HepG2 (cell line): Measurements from ENCODE around the gene MMP24OS. TPM values are rescaled to one million over a fixed set of nuclear protein-coding genes. Genes with fewer than 3 reads are reported as not detected.

ENCODE experiments used
- CEBPB ChIP-seq: IDR thresholded peaks from 2 replicates; pipeline ENCODE4 v1.6.1; 2011; ENCODE audit warnings: low read depth, low read length, improper control_type of control experiment, borderline replicate concordance
- FIP1L1 ChIP-seq: fragments of 200-400 bp; formaldehyde crosslinking; IDR thresholded peaks from 2 replicates; pipeline ENCODE4 v1.6.1; 2018; ENCODE audit warnings: low read depth, mild to moderate bottlenecking, low read length, moderate library complexity, borderline replicate concordance; ENCODE audit not compliant: insufficient read depth
- FOXM1 ChIP-seq: sonication (generic); formaldehyde crosslinking; IDR thresholded peaks from 2 replicates; pipeline ENCODE4 v1.5.0; 2020; ENCODE audit warnings: missing genetic modification reagents
- HDAC2 ChIP-seq: sonication (generic); formaldehyde crosslinking; IDR thresholded peaks from 2 replicates; pipeline ENCODE4 v1.4.0; 2020; ENCODE audit warnings: missing genetic modification reagents
- HMG20A ChIP-seq: IDR thresholded peaks from 2 replicates; pipeline ENCODE4 v1.6.1; 2016; ENCODE audit warnings: borderline replicate concordance
- HMGXB4 ChIP-seq, 2 experiments: sonication (generic) in 1 of 2; formaldehyde crosslinking in 1 of 2; IDR thresholded peaks; 2 replicates each; pipeline versions ENCODE4 v1.4.0 to v1.6.1; 2018 to 2020; ENCODE audit warnings: missing genetic modification reagents in 2 of 2, borderline replicate concordance in 1 of 2, low read depth in 1 of 2, mild to moderate bottlenecking in 1 of 2, missing biosample characterization in 1 of 2
- HNRNPLL ChIP-seq: fragments of 200-400 bp; formaldehyde crosslinking; IDR thresholded peaks from 2 replicates; pipeline ENCODE4 v1.6.1; 2017; ENCODE audit warnings: mild to moderate bottlenecking, low read depth, low read length; ENCODE audit not compliant: poor library complexity, severe bottlenecking
- HOXA5 ChIP-seq: sonication (generic); formaldehyde crosslinking; IDR thresholded peaks from 2 replicates; pipeline ENCODE4 v1.4.0; 2020; ENCODE audit warnings: missing genetic modification reagents
- KDM5B ChIP-seq: sonication (generic); formaldehyde crosslinking; IDR thresholded peaks from 2 replicates; pipeline ENCODE4 v1.4.0; 2020; ENCODE audit warnings: missing genetic modification reagents, mild to moderate bottlenecking, borderline replicate concordance
- NCOA1 ChIP-seq: sonication (generic); formaldehyde crosslinking; IDR thresholded peaks from 2 replicates; pipeline ENCODE4 v1.9.0; 2021; ENCODE audit warnings: missing genetic modification reagents
- PLSCR1 ChIP-seq: sonication (generic); formaldehyde crosslinking; IDR thresholded peaks from 2 replicates; pipeline ENCODE4 v1.5.0; 2020; ENCODE audit warnings: missing genetic modification reagents, mild to moderate bottlenecking, borderline replicate concordance
- POGZ ChIP-seq: sonication (generic); formaldehyde crosslinking; IDR thresholded peaks from 2 replicates; pipeline ENCODE4 v1.4.0; 2020; ENCODE audit warnings: mild to moderate bottlenecking, missing genetic modification reagents
- PTBP1 ChIP-seq: fragments of 200-400 bp; formaldehyde crosslinking; IDR thresholded peaks from 2 replicates; pipeline ENCODE4 v1.6.1; 2018; ENCODE audit warnings: low read length, low read depth; ENCODE audit not compliant: poor library complexity, severe bottlenecking
- RNF2 ChIP-seq: fragments of 450-650 bp; conservative IDR thresholded peaks from 2 replicates; pipeline ENCODE4 v1.6.1; 2016; ENCODE audit warnings: low read depth
- TBX3 ChIP-seq: fragments of 450-650 bp; IDR thresholded peaks from 2 replicates; pipeline ENCODE4 v1.6.1; 2017; ENCODE audit warnings: antibody characterized with exemption, mild to moderate bottlenecking, inconsistent platforms, borderline replicate concordance
- THAP11 ChIP-seq: IDR thresholded peaks from 2 replicates; pipeline ENCODE4 v1.6.1; 2016; ENCODE audit warnings: missing biosample characterization, missing genetic modification reagents
- ZBTB1 ChIP-seq: sonication (generic); formaldehyde crosslinking; IDR thresholded peaks from 2 replicates; pipeline ENCODE4 v1.4.0; 2020; ENCODE audit warnings: missing genetic modification reagents, borderline replicate concordance
- ZNF3 ChIP-seq: IDR thresholded peaks from 2 replicates; pipeline ENCODE4 v1.7.0; 2017; ENCODE audit warnings: inconsistent platforms
- ZNF382 ChIP-seq: sonication (generic); formaldehyde crosslinking; IDR thresholded peaks from 2 replicates; pipeline ENCODE4 v1.5.0; 2020; ENCODE audit warnings: missing genetic modification reagents, mild to moderate bottlenecking, borderline replicate concordance
- ZNF552 ChIP-seq: sonication (generic); formaldehyde crosslinking; IDR thresholded peaks from 2 replicates; pipeline ENCODE4 v1.9.0; 2022; ENCODE audit warnings: missing genetic modification reagents, mild to moderate bottlenecking, borderline replicate concordance
- ZNF883 ChIP-seq: sonication (generic); formaldehyde crosslinking; IDR thresholded peaks from 2 replicates; pipeline ENCODE4 v1.5.1; 2020; ENCODE audit warnings: mild to moderate bottlenecking, missing genetic modification reagents; ENCODE audit errors: not compliant biosample characterization
- ZSCAN12 ChIP-seq: sonication (generic); formaldehyde crosslinking; IDR thresholded peaks from 2 replicates; pipeline ENCODE4 v1.9.0; 2021; ENCODE audit warnings: mild to moderate bottlenecking, missing genetic modification reagents
- polyA plus RNA-seq, 8 experiments: library from polyadenylated mRNA; depleted of rRNA in 3 of 8; stranded (reverse) in 7 of 8; unstranded in 1 of 8; fragments of >200 nt; fragmentation: Illumina TruSeq in 4 of 8; extraction: Trizol in 4 of 8; gene quantifications; 2 replicates each; pipeline versions ENCODE4 v1.2.1 to v1.2.3, GENCODE V29; 2011 to 2016; ENCODE audit warnings: low read depth in 4 of 8, missing spikeins in 1 of 8, mixed read lengths in 1 of 8; ENCODE audit not compliant: insufficient read depth in 1 of 8
- total RNA-seq, 5 experiments: library from RNA; depleted of rRNA; stranded (reverse); fragments of >200 nt; fragmentation: Illumina TruSeq; extraction: Trizol; gene quantifications; 2 replicates each; pipeline ENCODE4 v1.2.3, GENCODE V29; 2016; ENCODE audit warnings: low read depth in 1 of 5
- TF ChIP-seq, protein P1 (sequence below): sonication (generic); formaldehyde crosslinking; IDR thresholded peaks from 2 replicates; pipeline ENCODE4 v1.5.0; 2020; ENCODE audit warnings: missing genetic modification reagents
- TF ChIP-seq, protein P2 (sequence below): sonication (generic); formaldehyde crosslinking; IDR thresholded peaks from 2 replicates; pipeline ENCODE4 v1.5.1; 2020; ENCODE audit warnings: missing genetic modification reagents, mild to moderate bottlenecking, borderline replicate concordance

Gene MMP24OS
- total and polyA plus RNA-seq, 2 of the 13 experiments (the other 11 are each of a cell fraction or from before 2014, with no cell fraction given) = 6.0 to 8.5 TPM

GRCh38 chr20:35284267-35284991 is 6.5 kb upstream of the MMP24OS start, which contains the start of gene EIF6 (continued):
- TF ChIP-seq HMGXB4 (CRISPR knock-in tag; IDR thresholded peaks at IDR 0.05; ENCODE audit: borderline replicate concordance in 1 of 2, low read depth in 1 of 2) (peak; percentile 90 to 92), POGZ (CRISPR knock-in tag) (peak; percentile 83), ZSCAN12 (CRISPR knock-in tag) (no peak), ZNF883 (peak; percentile 97), THAP11 (CRISPR knock-in tag) (peak; percentile 94), PLSCR1 (peak; percentile 79; the same call in 1 of the 2 replicates), NCOA1 (CRISPR knock-in tag) (no peak; the same call in 1 of the 2 replicates), PTBP1 (peak; percentile 97), HDAC2 (CRISPR knock-in tag) (peak; percentile 70), FOXM1 (CRISPR knock-in tag) (no peak), TBX3 (peak; percentile 42; the same call in 1 of the 2 replicates), HMG20A (CRISPR knock-in tag) (no peak; the same call in 1 of the 2 replicates), CEBPB (no peak), ZNF3 (CRISPR knock-in tag) (no peak), HOXA5 (CRISPR knock-in tag) (no peak; the same call in 1 of the 2 replicates), KDM5B (peak; percentile 97), ZNF552 (peak; percentile 80; the same call in 1 of the 2 replicates), ZBTB1 (CRISPR knock-in tag) (no peak), HNRNPLL (peak; percentile 66), ZNF382 (CRISPR knock-in tag) (no peak), FIP1L1 (peak; percentile 56; the same call in 1 of the 2 replicates), RNF2 (peak; percentile 36; the same call in 1 of the 2 replicates)
- TF ChIP-seq, protein P1, sequence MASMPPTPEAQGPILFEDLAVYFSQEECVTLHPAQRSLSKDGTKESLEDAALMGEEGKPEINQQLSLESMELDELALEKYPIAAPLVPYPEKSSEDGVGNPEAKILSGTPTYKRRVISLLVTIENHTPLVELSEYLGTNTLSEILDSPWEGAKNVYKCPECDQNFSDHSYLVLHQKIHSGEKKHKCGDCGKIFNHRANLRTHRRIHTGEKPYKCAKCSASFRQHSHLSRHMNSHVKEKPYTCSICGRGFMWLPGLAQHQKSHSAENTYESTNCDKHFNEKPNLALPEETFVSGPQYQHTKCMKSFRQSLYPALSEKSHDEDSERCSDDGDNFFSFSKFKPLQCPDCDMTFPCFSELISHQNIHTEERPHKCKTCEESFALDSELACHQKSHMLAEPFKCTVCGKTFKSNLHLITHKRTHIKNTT (CRISPR knock-in tag) = no peak
- TF ChIP-seq, protein P2, sequence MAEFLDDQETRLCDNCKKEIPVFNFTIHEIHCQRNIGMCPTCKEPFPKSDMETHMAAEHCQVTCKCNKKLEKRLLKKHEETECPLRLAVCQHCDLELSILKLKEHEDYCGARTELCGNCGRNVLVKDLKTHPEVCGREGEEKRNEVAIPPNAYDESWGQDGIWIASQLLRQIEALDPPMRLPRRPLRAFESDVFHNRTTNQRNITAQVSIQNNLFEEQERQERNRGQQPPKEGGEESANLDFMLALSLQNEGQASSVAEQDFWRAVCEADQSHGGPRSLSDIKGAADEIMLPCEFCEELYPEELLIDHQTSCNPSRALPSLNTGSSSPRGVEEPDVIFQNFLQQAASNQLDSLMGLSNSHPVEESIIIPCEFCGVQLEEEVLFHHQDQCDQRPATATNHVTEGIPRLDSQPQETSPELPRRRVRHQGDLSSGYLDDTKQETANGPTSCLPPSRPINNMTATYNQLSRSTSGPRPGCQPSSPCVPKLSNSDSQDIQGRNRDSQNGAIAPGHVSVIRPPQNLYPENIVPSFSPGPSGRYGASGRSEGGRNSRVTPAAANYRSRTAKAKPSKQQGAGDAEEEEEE (CRISPR knock-in tag) = no peak; the same call in 1 of the 2 replicates
